T47D (cell line): ENCODE measurements around the gene ZYX.

Source experiments
- DNase-seq, 2 experiments: peaks; one replicate each; pipeline versions ENCODE4 v3.0.0 to v3.0.0-alpha.2; 2011 to 2012; ENCODE audit warnings: low read depth in 1 of 2, low spot score in 1 of 2
- JUND ChIP-seq: IDR thresholded peaks from 2 replicates; pipeline ENCODE4 v1.6.1; 2012; ENCODE audit warnings: low read depth
- in situ Hi-C: cut with HindIII; loops from 2 replicates; pipeline ENCODE4 v1.10.0; 2016; ENCODE audit warnings: low sequenced_read_pairs, low pct_unique_long_range_greater_than_20kb

ZYX gene

GRCh38 chr7:143382791-143383641, 1.9 kb downstream of the ZYX start:
- no peak for DNase-seq
- TF ChIP-seq JUND = no peak
- in situ Hi-C loops = no loop called here

GRCh38 chr7:143383642-143383957, 2.5 kb downstream of the ZYX start:
- no peak for DNase-seq
- TF ChIP-seq JUND = no peak
- in situ Hi-C loops = no loop called here

GRCh38 chr7:143384148-143384547, 3.0 kb downstream of the ZYX start:
- no peak for TF ChIP-seq JUND
- no peak for DNase-seq
- in situ Hi-C loops = no loop called here

- DNase-seq = no peak
- in situ Hi-C loops = no loop called here
- no peak for TF ChIP-seq JUND
These were observed 3.8 kb downstream of the ZYX start for GRCh38 chr7:143384661-143385631.

- in situ Hi-C loops = no loop called here
- DNase-seq = no peak
- no peak for TF ChIP-seq JUND
These were observed 5.0 kb downstream of the ZYX start for GRCh38 chr7:143385891-143386781.

- no peak for DNase-seq
- no peak for TF ChIP-seq JUND
- in situ Hi-C loops = no loop called here
These were observed 6.2 kb downstream of the ZYX start for GRCh38 chr7:143387156-143387975.

- in situ Hi-C loops = no loop called here
- no peak for TF ChIP-seq JUND
- no peak for DNase-seq
These were observed 6.9 kb downstream of the ZYX start for GRCh38 chr7:143388051-143388450.

GRCh38 chr7:143388491-143389101, 7.5 kb downstream of the ZYX start:
- in situ Hi-C loops = no loop called here
- TF ChIP-seq JUND = no peak
- DNase-seq = no peak

GRCh38 chr7:143389316-143390103, 8.4 kb downstream of the ZYX start:
- no peak for TF ChIP-seq JUND
- no peak for DNase-seq
- in situ Hi-C loops = no loop called here

GRCh38 chr7:143390104-143390772, 9.1 kb downstream of the ZYX start:
- in situ Hi-C loops = no loop called here

More at GRCh38 chr7:143390104-143390772, 9.1 kb downstream of the ZYX start:
- DNase-seq = no peak
- no peak for TF ChIP-seq JUND
